ENCODE results near the gene CNTN2.

GRCh38 chr1:205108464-205108863 lies 65.5 kb downstream of the CNTN2 start:
- TF ChIP-seq CTCF (IDR thresholded peaks at IDR 0.05; ENCODE audit: low read depth, low read length) (no peak), POLR2A (IDR thresholded peaks at IDR 0.05; ENCODE audit: extremely low read depth, insufficient read length) (no peak)
